K562 (cell line): ENCODE measurements around the gene SYT7. TPM values are rescaled to one million over a fixed set of nuclear protein-coding genes. Genes with fewer than 3 reads are reported as not detected.

Experiments
- ATAC-seq: fragments of 200-7000 bp; cut with Tn5 transposase; 3 replicates; pipeline ENCODE4 v1.9.1; 2020; ENCODE audit warnings: moderate library complexity
- BruUV-seq: library from RNA; stranded (reverse); fragments of 400-500 nt; replicated peaks from 2 replicates; lab custom pipeline; 2021; lab: Mats Ljungman, UMichigan
- CTCF ChIA-PET: fragments of 300-600 bp; formaldehyde crosslinking; extraction: SDS; loops from one replicate; lab custom pipeline; 2021; ENCODE audit warnings: low intra/inter-chr PET ratio; lab: Yijun Ruan, JAX
- POLR2A ChIA-PET: fragments of 300-600, 350-650 bp; sonication (Branson Sonifier 250); formaldehyde crosslinking; extraction: SDS; loops from one replicate; lab custom pipeline; 2021; ENCODE audit warnings: antibody characterized with exemption, inconsistent platforms; lab: Yijun Ruan, JAX
- DNase-seq, 4 experiments: peaks; one replicate each; pipeline versions ENCODE4 v3.0.0 to v3.0.0-alpha.2; 2011 to 2018; ENCODE audit warnings: low spot score in 3 of 4, mixed read lengths in 3 of 4; ENCODE audit errors: extremely low read depth in 1 of 4
- FAIRE-seq: peaks from 2 replicates; lab custom pipeline; 2011; peaks lifted over from hg19 to GRCh38; lab: Jason Lieb, UNC
- H2AFZ ChIP-seq: 2 replicates; pipeline ENCODE4 v1.6.0; 2011; ENCODE audit warnings: low read depth, low read length, control low read depth, inconsistent platforms
- H3K27ac ChIP-seq: fragments of 200-600 bp; 3 replicates; pipeline ENCODE4 v1.8.0; 2011; ENCODE audit warnings: low read depth, mild to moderate bottlenecking, control low read depth, inconsistent platforms, low read length, moderate library complexity, mixed read lengths; ENCODE audit errors: extremely low read depth
- H3K27me3 ChIP-seq, 2 experiments: fragments of 300-600 bp in 1 of 2; 2 replicates in 1 of 2; 3 replicates in 1 of 2; pipeline versions ENCODE4 v1.6.0 to v1.8.0; 2011; ENCODE audit warnings: inconsistent platforms in 2 of 2, low read length in 2 of 2, mild to moderate bottlenecking in 1 of 2, mixed read lengths in 1 of 2, moderate library complexity in 1 of 2; ENCODE audit not compliant: control insufficient read depth in 2 of 2, insufficient read depth in 2 of 2
- H3K36me3 ChIP-seq: fragments of 300-600 bp; 3 replicates; pipeline ENCODE4 v1.8.0; 2011; ENCODE audit warnings: mild to moderate bottlenecking, low read length, inconsistent platforms; ENCODE audit not compliant: control insufficient read depth, insufficient read depth
- H3K4me1 ChIP-seq, 2 experiments: fragments of 200-600 bp in 1 of 2; replicated peaks in 1 of 2; 2 replicates in 1 of 2; 3 replicates in 1 of 2; pipeline versions ENCODE4 v1.5.1 to v1.8.0; 2011; ENCODE audit warnings: inconsistent platforms in 2 of 2, low read length in 2 of 2, mild to moderate bottlenecking in 1 of 2, mixed read lengths in 1 of 2, moderate library complexity in 1 of 2; ENCODE audit not compliant: control insufficient read depth in 2 of 2, insufficient read depth in 2 of 2
- H3K4me2 ChIP-seq: 2 replicates; pipeline ENCODE4 v1.6.1; 2011; ENCODE audit warnings: low read length, control low read depth, inconsistent platforms, mixed read lengths; ENCODE audit not compliant: insufficient read depth
- H3K4me3 ChIP-seq: fragments of 200-600 bp; sonication (generic), shearing (Covaris generic); 2 replicates; pipeline ENCODE4 v1.5.1; 2016; ENCODE audit warnings: control low read depth, inconsistent platforms
- H3K79me2 ChIP-seq: fragments of 200-600 bp; 3 replicates; pipeline ENCODE4 v1.8.0; 2011; ENCODE audit warnings: low read length, inconsistent platforms; ENCODE audit not compliant: control insufficient read depth, insufficient read depth
- H3K9ac ChIP-seq, 2 experiments: 2 replicates each; pipeline versions ENCODE4 v1.6.0 to v1.6.1; 2011; ENCODE audit warnings: low read depth in 2 of 2, low read length in 2 of 2, control low read depth in 1 of 2, inconsistent platforms in 1 of 2, mild to moderate bottlenecking in 1 of 2, mixed read lengths in 1 of 2; ENCODE audit not compliant: insufficient read depth in 1 of 2
- H3K9me1 ChIP-seq: one replicate; pipeline ENCODE4 v1.6.0; 2011; ENCODE audit warnings: inconsistent platforms, mild to moderate bottlenecking, low read length, moderate library complexity; ENCODE audit not compliant: control insufficient read depth, insufficient read depth
- H3K9me3 ChIP-seq: replicated peaks from 2 replicates; pipeline ENCODE4 v1.5.1; 2011; ENCODE audit warnings: low read depth, low read length, inconsistent platforms; ENCODE audit not compliant: control insufficient read depth, insufficient read depth
- H4K20me1 ChIP-seq: replicated peaks from 2 replicates; pipeline ENCODE4 v1.6.1; 2011; ENCODE audit warnings: low read length, inconsistent platforms, mixed read lengths; ENCODE audit not compliant: control insufficient read depth, insufficient read depth
- MAFF ChIP-seq: IDR thresholded peaks from 2 replicates; pipeline ENCODE4 v1.6.1; 2012; ENCODE audit warnings: low read length, improper control_type of control experiment
- RBM39 ChIP-seq: fragments of 200-400 bp; formaldehyde crosslinking; optimal IDR thresholded peaks from 2 replicates; pipeline ENCODE3; 2018; ENCODE audit warnings: low read depth, low read length
- STAT5B ChIP-seq: fragments of 250-450 bp; sonication (Bioruptor Pico); IDR thresholded peaks from 2 replicates; pipeline ENCODE4 v1.8.0; 2021; ENCODE audit warnings: mild to moderate bottlenecking, inconsistent platforms
- ZNF644 ChIP-seq: fragments of 200-800 bp; sonication (Bioruptor generic); IDR thresholded peaks from 2 replicates; pipeline ENCODE4 v1.6.1; 2016; ENCODE audit warnings: low read depth, missing genetic modification characterization, missing compliant biosample characterization
- WGBS: fragments of 100-300 bp; shearing (Covaris generic); methylation state at CpG from one replicate; pipeline ENCODE4 v1.1.6; 2016; ENCODE audit warnings: low coverage, mixed read lengths; ENCODE audit not compliant: insufficient coverage; ENCODE audit errors: missing lambda C conversion rate; 5-methylcytosine and 5-hydroxymethylcytosine counted together
- in situ Hi-C: fragments of 300-500 bp; cut with MboI; formaldehyde crosslinking; loops from 4 replicates; pipeline ENCODE4 v1.15.0; 2018; ENCODE audit warnings: inconsistent platforms, mixed read lengths
- intact Hi-C: fragments of 100-400 bp; cut with micrococcal nuclease; formaldehyde crosslinking; loops from 2 replicates; pipeline ENCODE4 v1.14.2; 2022
- polyA plus RNA-seq, 8 experiments: library from polyadenylated mRNA; depleted of rRNA in 4 of 8; stranded (reverse) in 5 of 8; unstranded in 3 of 8; fragments of >200 nt; fragmentation: Nextera tagmentation in 2 of 8; fragmentation: Illumina TruSeq in 1 of 8; extraction: Ambion mirVana in 2 of 8; extraction: Trizol in 1 of 8; gene quantifications; 2 replicates each; pipeline versions ENCODE4 v1.2.1 to v1.2.3, GENCODE V29; 2011 to 2014; ENCODE audit warnings: inconsistent platforms in 1 of 8, missing spikeins in 1 of 8
- total RNA-seq, 7 experiments: library from RNA; depleted of rRNA in 6 of 7; stranded (reverse); fragments of >200 nt in 6 of 7; fragmentation: Illumina TruSeq in 2 of 7; extraction: Trizol in 2 of 7; gene quantifications; 2 replicates each; pipeline versions ENCODE4 v1.2.1 to v1.2.3, GENCODE V29; 2011 to 2021; ENCODE audit warnings: low replicate concordance in 1 of 7
- TF ChIP-seq, protein P1 (sequence below): fragments of 250-450 bp; sonication (Bioruptor Pico); IDR thresholded peaks from 2 replicates; pipeline ENCODE4 v1.4.0; 2020
- TF ChIP-seq, protein P2 (sequence below), 2 experiments: fragments of 450-650 bp; IDR thresholded peaks; 2 replicates each; pipeline ENCODE4 v1.6.1; 2016; ENCODE audit warnings: mild to moderate bottlenecking in 2 of 2, borderline replicate concordance in 1 of 2, low read depth in 1 of 2, moderate library complexity in 1 of 2

Gene SYT7
- total and polyA plus RNA-seq, 9 of the 15 experiments (the other 6 are each of a cell fraction or from before 2014, with no cell fraction given), result 0.01 to 0.51 (median 0.16) TPM; not detected in 1

DNA sequence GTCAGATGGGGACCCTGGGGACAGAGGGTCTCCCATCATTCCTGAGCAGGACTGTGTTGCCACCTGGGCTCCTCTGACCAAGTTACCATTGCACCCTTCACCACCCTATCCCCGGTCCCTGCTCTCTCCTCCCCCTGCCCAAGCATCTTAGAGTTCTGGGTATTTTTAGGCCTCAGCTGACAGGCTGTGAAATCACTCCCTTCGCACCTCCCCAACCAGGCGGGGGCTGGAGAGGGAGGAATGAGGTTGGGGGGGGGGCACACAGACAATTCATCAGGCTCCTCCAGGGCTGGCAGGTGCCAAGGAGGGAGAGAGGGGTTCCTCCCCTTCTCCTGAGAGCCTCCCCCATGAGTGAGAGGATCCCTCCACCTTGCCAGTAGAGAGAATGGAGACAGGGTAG lies 9.0 kb downstream of the SYT7 start:
- intact Hi-C loops, result no loop called here
- peaks cover 0 to 14% of the 10 kb centered on the region in 2 experiments; a peak in 2 of 5 replicates for H3K4me1 ChIP-seq
- no peaks in the 10 kb centered on the region for H3K79me2 ChIP-seq
- H3K27me3 ChIP-seq, result peaks cover 0 to 50% of the 10 kb centered on the region in 2 experiments; a peak in 2 of 5 replicates
- H3K4me2 ChIP-seq, result no peak overlapping the region
- in situ Hi-C loops, result no loop called here
- H3K36me3 ChIP-seq, result no peaks in the 10 kb centered on the region
- WGBS, result 4% methylated on average over 3 of the region's 3 CpGs
- H2AFZ ChIP-seq, result no peak overlapping the region
- no peak for TF ChIP-seq STAT5B (CRISPR knock-in tag)
- TF ChIP-seq, protein P1, sequence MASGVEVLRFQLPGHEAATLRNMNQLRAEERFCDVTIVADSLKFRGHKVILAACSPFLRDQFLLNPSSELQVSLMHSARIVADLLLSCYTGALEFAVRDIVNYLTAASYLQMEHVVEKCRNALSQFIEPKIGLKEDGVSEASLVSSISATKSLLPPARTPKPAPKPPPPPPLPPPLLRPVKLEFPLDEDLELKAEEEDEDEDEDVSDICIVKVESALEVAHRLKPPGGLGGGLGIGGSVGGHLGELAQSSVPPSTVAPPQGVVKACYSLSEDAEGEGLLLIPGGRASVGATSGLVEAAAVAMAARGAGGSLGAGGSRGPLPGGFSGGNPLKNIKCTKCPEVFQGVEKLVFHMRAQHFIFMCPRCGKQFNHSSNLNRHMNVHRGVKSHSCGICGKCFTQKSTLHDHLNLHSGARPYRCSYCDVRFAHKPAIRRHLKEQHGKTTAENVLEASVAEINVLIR, result no peak
- TF ChIP-seq MAFF, result no peak
- ChIA-PET POLR2A (interaction anchor here (0.6 kb wide), 1 partner anchor 38 kb away, joined by 4 read pairs; no protein-coding TSS in a partner anchor), CTCF (interaction anchor here (0.6 kb wide), 1 partner anchor 88 kb away, joined by 3 read pairs; no protein-coding TSS in a partner anchor)
- H3K4me3 ChIP-seq, result no peak overlapping the region
- no peak for ATAC-seq
- BruUV-seq, result no TSS peak
- H4K20me1 ChIP-seq, result peaks cover 18% of the 10 kb centered on the region
- no peak for FAIRE-seq
- H3K9me1 ChIP-seq, result no peaks in the 10 kb centered on the region
- H3K27ac ChIP-seq, result no peak overlapping the region
- no peak for DNase-seq
- no peaks in the 10 kb centered on the region for H3K9me3 ChIP-seq
- no peak overlapping the region for H3K9ac ChIP-seq

DNA sequence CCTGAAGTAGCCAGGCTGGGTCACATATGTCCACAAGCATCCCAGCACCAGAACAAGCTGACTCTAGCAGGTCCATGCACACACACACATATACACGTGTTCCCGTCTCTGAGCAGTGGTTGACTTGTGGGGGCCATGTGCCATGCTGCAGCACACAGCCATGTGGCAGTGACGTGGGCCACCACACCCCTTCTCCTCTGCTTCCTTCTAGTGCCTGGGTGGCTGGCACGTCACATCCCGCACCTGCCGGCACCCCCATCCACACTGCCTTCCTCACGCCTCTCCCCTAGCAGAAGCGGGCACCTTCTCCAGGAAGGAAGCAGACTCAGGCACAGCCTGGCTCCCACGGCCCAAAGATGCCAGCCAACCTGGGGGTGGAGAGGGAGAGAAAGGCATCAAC lies 9.5 kb downstream of the SYT7 start:
- no peak overlapping the region for H3K9ac ChIP-seq
- no peaks in the 10 kb centered on the region for H3K36me3 ChIP-seq
- peaks cover 23% of the 10 kb centered on the region for H4K20me1 ChIP-seq
- 0% methylated on average over 9 of the region's 9 CpGs for WGBS
- H2AFZ ChIP-seq, result no peak overlapping the region
- BruUV-seq, result no TSS peak
- H3K9me1 ChIP-seq, result no peaks in the 10 kb centered on the region
- DNase-seq (no peak), ATAC-seq (no peak), FAIRE-seq (no peak)
- peaks cover 0 to 50% of the 10 kb centered on the region in 2 experiments; a peak in 2 of 5 replicates for H3K27me3 ChIP-seq
- in situ Hi-C loops (no loop called here), intact Hi-C loops (no loop called here)
- H3K4me3 ChIP-seq, result no peak overlapping the region
- H3K9me3 ChIP-seq, result no peaks in the 10 kb centered on the region
- ChIA-PET CTCF (no interaction called here), POLR2A (no interaction called here)
- H3K79me2 ChIP-seq, result no peaks in the 10 kb centered on the region
- H3K4me1 ChIP-seq, result peaks cover 0 to 13% of the 10 kb centered on the region in 2 experiments; a peak in 2 of 5 replicates
- H3K4me2 ChIP-seq, result no peak overlapping the region
- H3K27ac ChIP-seq, result no peak overlapping the region
- TF ChIP-seq, protein P2, sequence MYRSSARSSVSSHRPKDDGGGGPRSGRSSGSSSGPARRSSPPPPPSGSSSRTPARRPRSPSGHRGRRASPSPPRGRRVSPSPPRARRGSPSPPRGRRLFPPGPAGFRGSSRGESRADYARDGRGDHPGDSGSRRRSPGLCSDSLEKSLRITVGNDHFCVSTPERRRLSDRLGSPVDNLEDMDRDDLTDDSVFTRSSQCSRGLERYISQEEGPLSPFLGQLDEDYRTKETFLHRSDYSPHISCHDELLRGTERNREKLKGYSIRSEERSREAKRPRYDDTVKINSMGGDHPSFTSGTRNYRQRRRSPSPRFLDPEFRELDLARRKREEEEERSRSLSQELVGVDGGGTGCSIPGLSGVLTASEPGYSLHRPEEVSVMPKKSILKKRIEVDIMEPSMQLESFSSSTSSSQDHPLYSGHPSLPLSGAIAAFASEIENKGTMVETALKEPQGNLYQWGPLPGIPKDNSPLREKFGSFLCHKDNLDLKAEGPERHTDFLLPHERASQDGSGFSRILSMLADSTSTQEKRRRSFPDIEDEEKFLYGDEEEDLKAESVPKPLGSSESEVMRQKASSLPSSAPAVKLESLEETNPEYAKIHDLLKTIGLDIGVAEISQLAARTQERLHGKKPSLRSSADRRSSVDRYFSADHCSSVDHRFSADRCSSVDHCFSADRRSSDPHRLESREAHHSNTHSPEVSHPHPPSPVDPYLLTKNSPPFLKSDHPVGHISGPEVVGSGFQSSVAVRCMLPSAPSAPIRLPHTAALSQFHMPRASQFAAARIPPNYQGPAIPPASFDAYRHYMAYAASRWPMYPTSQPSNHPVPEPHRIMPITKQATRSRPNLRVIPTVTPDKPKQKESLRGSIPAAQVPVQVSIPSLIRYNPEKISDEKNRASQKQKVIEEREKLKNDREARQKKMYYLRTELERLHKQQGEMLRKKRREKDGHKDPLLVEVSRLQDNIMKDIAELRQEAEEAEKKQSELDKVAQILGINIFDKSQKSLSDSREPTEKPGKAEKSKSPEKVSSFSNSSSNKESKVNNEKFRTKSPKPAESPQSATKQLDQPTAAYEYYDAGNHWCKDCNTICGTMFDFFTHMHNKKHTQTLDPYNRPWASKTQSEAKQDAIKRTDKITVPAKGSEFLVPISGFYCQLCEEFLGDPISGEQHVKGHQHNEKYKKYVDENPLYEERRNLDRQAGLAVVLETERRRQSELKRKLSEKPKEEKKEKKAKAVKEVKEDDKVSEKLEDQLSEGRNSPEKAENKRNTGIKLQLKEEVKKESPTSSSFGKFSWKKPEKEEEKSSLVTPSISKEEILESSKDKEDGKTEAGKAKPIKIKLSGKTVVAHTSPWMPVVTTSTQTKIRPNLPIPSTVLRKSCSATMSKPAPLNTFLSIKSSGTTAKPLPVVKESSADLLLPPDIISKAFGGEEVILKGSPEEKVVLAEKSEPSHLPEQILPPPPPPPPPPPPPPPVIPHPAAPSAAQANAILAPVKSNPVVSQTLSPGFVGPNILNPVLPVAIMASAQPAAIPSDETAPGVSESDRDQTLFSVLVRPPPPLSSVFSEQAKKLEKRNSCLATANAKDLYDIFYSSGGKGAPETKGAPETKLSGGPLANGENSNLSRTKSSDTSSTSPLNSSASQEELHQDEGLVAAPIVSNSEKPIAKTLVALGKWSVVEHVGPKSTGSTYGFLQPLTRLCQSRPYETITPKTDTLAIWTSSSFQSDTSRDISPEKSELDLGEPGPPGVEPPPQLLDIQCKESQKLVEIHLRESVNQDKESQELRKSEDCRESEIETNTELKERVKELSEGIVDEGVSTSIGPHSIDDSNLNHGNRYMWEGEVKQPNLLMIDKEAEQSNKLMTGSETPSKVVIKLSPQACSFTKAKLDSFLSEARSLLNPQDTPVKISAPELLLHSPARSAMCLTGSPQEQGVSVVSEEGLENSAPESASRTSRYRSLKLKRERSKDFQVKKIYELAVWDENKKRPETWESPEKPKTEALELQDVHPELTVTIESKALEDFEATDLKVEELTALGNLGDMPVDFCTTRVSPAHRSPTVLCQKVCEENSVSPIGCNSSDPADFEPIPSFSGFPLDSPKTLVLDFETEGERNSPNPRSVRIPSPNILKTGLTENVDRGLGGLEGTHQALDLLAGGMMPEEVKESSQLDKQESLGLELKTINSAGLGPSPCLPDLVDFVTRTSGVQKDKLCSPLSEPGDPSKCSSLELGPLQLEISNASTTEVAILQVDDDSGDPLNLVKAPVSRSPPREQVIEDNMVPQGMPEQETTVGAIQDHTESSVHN (IDR thresholded peaks at IDR 0.05; ENCODE audit: borderline replicate concordance in 1 of 2, low read depth in 1 of 2), result no peak
- no peak for TF ChIP-seq ZNF644 (tag)
- no peak for TF ChIP-seq RBM39
